IPS-NIHi11 (cell line): Measurements from ENCODE around the gene DHCR24.

Experiments
- DNase-seq: peaks from one replicate; pipeline ENCODE4 v3.0.0; 2012; ENCODE audit warnings: mixed read lengths, low spot score

Gene DHCR24

GRCh38 chr1:54844564-54844963 is 42.4 kb downstream of the DHCR24 start:
- DNase-seq: no peak

GRCh38 chr1:54843449-54843848 is 43.5 kb downstream of the DHCR24 start:
- DNase-seq: no peak

DNA sequence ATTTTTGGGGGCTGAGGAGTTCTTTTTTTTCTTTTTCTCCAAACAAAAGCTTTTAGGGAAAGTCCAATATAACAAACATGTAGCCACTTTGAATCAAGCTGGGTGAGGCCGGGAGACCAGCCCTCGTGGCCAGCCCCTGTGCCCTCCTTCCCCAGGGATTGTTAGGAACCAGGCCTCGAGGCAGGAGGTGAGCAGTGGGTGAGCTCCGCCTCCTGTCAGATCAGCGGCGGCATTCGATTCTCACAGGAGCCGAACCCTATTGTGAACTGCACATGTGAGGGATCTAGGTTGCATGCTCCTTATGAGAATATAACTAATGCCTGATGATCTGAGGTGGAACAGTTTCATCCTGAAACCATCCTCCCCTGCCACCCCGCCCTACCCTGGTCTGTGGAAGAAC is 44.0 kb downstream of the DHCR24 start:
- DNase-seq: no peak

DNA sequence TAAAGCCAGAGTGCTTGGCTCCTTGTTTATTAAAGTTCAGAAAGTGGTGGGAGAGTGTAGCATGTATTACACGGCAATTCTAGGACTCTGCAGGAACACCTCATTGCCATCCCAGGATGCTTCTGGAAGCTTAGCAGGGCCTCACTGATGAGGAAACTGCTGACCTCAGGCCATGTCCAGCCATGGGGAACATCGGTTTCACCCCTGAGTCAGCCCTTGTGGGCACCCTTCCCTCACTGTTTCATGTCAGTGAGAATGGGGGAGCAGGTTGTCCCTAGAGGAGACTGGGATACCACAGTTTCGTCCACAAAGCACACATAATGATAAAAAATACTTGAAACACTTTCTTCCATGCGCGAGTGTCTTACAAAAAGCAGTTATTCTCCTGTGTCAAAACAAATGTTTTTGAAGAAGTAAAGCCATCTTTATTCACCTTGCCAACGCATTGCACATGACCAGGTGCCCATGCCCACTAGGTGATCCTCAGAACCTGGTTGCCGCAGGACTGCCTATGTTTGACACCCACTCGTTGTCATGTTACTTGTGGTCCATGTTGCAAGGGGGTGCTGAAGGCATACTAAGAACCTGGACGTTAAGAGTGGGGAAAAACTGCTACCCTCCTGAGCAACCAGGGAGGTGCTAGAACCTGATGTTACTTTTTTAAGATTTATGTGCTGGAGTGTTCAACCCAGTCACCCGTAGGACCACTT is 44.6 kb downstream of the DHCR24 start:
- no peak for DNase-seq

GRCh38 chr1:54839824-54840223 is 47.2 kb downstream of the DHCR24 start:
- no peak for DNase-seq

GRCh38 chr1:54838565-54839180 is 48.3 kb downstream of the DHCR24 start:
- DNase-seq: no peak

DNA sequence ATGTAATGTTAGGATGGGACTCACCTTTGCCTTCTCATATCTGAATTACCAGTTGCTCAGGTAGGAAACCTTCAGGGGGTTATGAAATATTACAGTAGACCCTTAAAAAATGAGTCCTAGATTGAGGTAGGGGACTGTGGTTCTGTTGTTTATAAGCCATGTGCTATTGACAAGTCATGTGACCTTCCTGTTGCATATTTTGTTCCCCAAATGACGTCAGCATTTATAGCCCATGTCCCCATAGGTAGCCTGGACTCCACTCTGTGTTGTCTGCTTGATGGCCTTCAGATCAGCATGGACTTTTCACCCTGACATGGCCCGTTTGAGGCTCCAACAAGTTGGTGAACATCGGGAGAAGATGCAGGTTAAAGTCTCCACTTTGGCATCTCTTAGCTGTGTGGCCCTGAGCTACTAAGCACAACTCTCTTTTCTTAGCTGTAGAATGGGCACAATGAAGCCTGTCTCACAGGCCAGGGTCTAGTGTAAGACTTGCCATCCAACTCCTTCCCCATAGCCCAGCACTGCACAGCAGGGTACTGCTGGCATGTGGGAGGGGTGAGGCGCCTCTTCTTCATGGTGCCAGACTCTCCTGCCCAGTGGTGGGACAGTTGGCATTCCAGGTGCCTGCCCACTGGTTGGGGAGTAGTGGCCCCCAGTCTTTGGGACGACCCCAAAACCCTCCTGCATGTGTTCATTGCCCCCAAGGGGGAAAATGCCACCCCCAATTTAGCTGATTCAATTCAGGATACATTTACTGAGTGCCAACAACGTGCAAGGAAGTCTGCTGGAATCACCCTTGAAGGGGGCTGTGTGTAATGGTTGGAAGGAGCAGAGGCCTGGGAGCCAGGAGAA is 49.8 kb downstream of the DHCR24 start:
- no peak for DNase-seq

- DNase-seq: no peak
Measured at GRCh38 chr1:54836594-54836993, 50.4 kb downstream of the DHCR24 start.

- no peak for DNase-seq
Measured at GRCh38 chr1:54835970-54836369, 51.0 kb downstream of the DHCR24 start.

GRCh38 chr1:54835131-54835898 is 51.7 kb downstream of the DHCR24 start:
- DNase-seq: no peak

GRCh38 chr1:54834007-54834541 is 52.9 kb downstream of the DHCR24 start:
- DNase-seq: no peak

DNA sequence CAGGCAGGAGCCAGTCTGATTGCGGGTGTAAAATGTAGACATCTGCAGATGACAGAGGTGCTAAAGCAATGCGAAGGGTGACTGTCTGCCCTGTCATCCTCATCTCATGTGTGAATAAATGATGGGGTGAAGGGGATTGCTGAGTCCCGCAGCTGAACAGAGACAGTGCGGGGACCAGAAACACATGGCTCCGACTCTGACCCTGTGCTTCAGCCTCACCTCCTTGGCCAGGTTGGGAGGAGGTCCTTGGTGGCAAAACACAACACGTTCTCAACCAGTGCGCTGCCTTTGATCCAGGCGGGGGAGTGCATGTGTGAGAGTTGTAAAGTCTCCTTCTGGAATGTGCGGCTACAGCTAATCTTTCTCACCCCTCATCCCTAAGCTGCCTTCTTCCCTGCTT is 53.9 kb downstream of the DHCR24 start:
- no peak for DNase-seq

GRCh38 chr1:54826226-54826816 is 60.7 kb downstream of the DHCR24 start:
- DNase-seq: no peak

DNA sequence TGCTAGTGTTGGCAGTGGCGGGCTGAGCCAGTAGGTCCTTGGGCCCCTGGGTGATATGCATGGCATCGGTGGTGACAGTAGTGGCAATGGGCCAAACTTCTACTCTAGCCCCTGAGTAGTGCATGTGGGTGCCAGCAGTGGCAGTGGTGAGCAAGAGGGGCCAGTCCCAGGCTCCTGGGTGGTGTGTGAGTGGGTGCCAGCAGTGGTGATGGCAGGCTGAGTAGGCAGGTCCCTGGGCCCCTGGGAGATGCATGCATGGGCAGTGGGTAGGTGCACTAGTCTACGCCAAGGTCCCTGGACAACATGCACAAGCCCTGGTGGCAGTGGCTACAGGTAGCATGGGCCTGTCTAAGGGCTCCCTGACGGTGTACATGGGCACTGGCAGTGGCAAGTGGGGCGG is 61.3 kb downstream of the DHCR24 start:
- DNase-seq: no peak

DNA sequence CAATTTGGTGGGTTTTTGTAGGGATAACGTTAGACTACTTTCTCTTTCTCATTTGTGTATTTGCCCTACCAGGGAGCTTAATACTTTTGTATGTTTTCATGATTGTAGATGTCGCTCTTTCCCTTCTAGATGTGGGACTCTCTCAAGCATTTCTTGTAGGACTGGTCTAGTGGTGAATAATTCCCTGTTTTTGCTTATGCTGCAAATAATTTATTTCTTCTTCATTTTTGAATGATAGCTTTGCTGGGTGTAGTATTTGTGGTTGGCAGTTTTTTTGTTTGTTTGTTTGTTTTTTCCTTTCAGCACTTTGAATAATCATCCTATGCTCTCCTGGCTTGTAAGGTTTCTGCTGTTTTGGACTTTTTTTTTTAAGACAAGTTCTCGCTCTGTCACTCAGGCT is 63.3 kb downstream of the DHCR24 start:
- DNase-seq: no peak

- DNase-seq: no peak
Measured at GRCh38 chr1:54819733-54820132, 67.3 kb downstream of the DHCR24 start.

GRCh38 chr1:54819195-54819536 is 67.8 kb downstream of the DHCR24 start:
- DNase-seq: no peak

DNA sequence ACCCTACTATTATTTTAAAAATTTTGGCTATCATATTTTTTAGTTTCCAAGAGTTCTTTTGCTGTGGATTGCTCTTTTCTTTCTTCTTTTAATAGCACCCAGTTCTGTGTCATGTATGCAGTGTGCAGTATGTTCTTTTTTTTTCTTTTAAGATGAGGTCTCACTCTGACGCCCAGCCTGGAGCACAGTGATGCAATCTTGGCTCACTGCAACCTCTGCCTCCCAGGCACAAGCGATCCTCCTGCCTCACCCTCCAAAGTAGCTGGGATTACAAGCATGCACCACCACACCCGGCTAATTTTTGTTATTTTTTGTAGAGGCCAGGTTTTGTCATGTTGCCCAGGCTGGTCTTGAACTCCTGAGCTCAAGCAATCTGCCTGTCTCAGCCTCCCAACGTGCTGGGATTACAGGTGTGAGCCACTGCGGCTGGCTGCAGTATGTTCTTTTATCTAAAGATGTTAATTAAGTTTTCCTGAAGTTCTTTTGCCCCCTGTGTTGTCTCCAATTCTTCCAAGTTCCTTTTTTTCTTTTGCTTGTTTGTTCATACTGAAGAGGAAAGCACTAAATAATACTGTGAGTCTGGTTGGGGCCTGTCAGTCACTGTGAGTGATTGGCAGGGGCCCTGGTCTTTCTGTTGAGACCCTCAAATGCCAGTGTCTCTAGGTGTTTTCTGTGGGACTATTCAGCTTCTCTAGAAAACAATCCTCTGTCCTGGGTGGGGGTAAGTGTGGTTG is 68.4 kb downstream of the DHCR24 start:
- no peak for DNase-seq

DNA sequence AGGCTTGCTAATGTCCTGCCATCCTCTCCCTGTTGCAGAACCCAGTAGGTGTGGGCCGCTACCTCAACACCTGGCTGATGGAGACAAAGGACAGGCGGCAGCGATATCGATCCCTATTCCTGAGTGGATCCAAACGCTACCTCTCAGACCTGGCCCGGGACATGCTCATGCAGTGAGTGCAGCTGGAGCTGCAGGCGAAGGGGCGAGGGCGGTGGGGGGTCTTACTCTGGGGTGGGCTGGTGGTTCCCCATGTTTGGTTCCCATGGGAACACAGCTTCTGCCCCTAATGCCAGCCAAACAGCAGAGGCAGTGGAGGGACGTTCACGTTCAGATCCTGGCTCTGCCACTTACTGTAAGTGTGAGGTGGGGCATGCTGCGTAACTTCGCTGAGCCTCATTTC is 70.0 kb downstream of the DHCR24 start:
- no peak for DNase-seq

- DNase-seq: no peak
Measured at GRCh38 chr1:54816130-54816529, 70.9 kb downstream of the DHCR24 start.
